GM18909 (cell line): ENCODE results near the gene MAP2.

Source experiments
- ATAC-seq: cut with Tn5 transposase; IDR thresholded peaks from one replicate; pipeline ENCODE4 v1.9.1; 2021; ENCODE audit warnings: mild to moderate bottlenecking; ENCODE audit not compliant: unreplicated experiment, poor library complexity

MAP2 gene

GRCh38 chr2:209686448-209686847 is 262.6 kb downstream of the MAP2 start:
- no peak for ATAC-seq

GRCh38 chr2:209687323-209687969 is 263.6 kb downstream of the MAP2 start:
- no peak for ATAC-seq

GRCh38 chr2:209688385-209688784 is 264.5 kb downstream of the MAP2 start:
- ATAC-seq, result no peak

- ATAC-seq, result no peak
Measured at GRCh38 chr2:209690029-209690754, 266.3 kb downstream of the MAP2 start.

GRCh38 chr2:209694748-209695147 is 270.9 kb downstream of the MAP2 start:
- no peak for ATAC-seq

- ATAC-seq, result peak; percentile 83
Measured at GRCh38 chr2:209696836-209697711, 273.2 kb downstream of the MAP2 start.

- ATAC-seq, result no peak
Measured at GRCh38 chr2:209702775-209703174, 278.9 kb downstream of the MAP2 start.

GRCh38 chr2:209713219-209713618 is 289.4 kb downstream of the MAP2 start:
- no peak for ATAC-seq

GRCh38 chr2:209719034-209719433 is 295.2 kb downstream of the MAP2 start:
- no peak for ATAC-seq

GRCh38 chr2:209721497-209721896 is 297.6 kb downstream of the MAP2 start:
- ATAC-seq, result no peak

GRCh38 chr2:209726311-209726710 is 302.5 kb downstream of the MAP2 start:
- no peak for ATAC-seq

- no peak for ATAC-seq
Measured at GRCh38 chr2:209727077-209727476, 303.2 kb downstream of the MAP2 start.

GRCh38 chr2:209734805-209735204 is 311.0 kb downstream of the MAP2 start:
- ATAC-seq, result no peak

GRCh38 chr2:209741953-209742352 is 318.1 kb downstream of the MAP2 start:
- no peak for ATAC-seq

GRCh38 chr2:209753020-209753419 is 329.2 kb downstream of the MAP2 start:
- ATAC-seq, result no peak

GRCh38 chr2:209757163-209757562 is 333.3 kb downstream of the MAP2 start:
- ATAC-seq, result no peak

GRCh38 chr2:209761566-209761965 is 337.7 kb downstream of the MAP2 start:
- ATAC-seq, result no peak

- ATAC-seq, result no peak
Measured at GRCh38 chr2:209762563-209762962, 338.7 kb downstream of the MAP2 start.

GRCh38 chr2:209763106-209763505 is 339.3 kb downstream of the MAP2 start:
- no peak for ATAC-seq

GRCh38 chr2:209766613-209767012 is 342.8 kb downstream of the MAP2 start:
- no peak for ATAC-seq

GRCh38 chr2:209767316-209767715 is 343.5 kb downstream of the MAP2 start:
- ATAC-seq, result no peak
